Epithelial cell of esophagus (primary cell): ENCODE results near the gene KIF6.

Experiments used
- DNase-seq: peaks from one replicate; pipeline ENCODE4 v3.0.0; 2010; ENCODE audit warnings: low read depth
- H3K4me3 ChIP-seq: 2 replicates; pipeline ENCODE4 v1.5.1; 2011; ENCODE audit warnings: mild to moderate bottlenecking, low read length, control low read depth
- CTCF ChIP-seq: IDR thresholded peaks from 2 replicates; pipeline ENCODE4 v1.5.1; 2011; ENCODE audit warnings: low read depth, mild to moderate bottlenecking, low read length, control low read depth, inconsistent platforms; ENCODE audit not compliant: insufficient read depth; ENCODE audit errors: missing control alignments

Gene KIF6

DNA sequence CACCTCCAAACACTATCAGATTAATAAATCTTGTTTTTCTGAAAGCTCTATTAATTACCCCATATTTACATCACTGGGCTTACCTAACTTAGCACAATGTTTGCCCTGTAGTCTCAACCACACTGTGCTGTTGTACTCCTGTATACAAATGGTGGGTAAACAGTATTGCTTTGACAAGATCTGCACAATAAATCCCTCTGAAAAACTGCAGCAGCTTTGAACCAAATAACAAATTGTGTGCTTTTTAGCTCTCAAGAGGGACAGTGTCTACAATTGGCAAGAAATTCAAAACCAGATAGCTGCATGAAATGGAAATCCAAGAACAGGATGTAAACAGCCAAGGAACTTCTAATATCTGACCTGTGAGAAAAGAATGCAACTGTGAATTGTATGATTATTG lies 10.4 kb downstream of the KIF6 start:
- no peak overlapping the region for H3K4me3 ChIP-seq
- no peak for DNase-seq
- TF ChIP-seq CTCF: no peak

GRCh38 chr6:39707962-39708683 lies 17.1 kb downstream of the KIF6 start:
- no peak for TF ChIP-seq CTCF
- no peak overlapping the region for H3K4me3 ChIP-seq
- DNase-seq: peak; percentile 2

DNA sequence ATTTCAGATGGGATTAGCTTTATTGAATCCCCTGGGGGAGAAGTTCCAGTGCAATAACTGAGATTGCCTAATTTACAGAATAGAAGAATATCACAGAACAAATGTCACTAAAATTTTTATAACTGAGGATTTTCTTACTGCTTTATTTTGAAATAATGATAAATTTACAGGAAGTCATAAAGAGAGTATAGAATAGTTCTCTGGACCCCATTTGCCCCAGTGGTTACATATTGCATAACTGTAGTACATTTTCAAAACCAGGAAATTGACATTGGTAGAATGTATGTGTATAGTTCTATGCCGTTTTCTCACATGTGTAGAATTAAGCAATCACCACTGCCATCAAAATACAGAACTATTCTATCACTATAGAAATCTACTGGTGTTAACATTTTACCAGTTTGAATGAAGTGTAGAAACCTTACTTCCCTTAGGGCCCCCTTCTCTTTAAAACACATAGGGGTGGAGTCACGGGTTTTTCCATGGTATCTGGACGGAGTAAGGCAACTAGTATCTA lies 18.3 kb downstream of the KIF6 start:
- no peak overlapping the region for H3K4me3 ChIP-seq
- DNase-seq: no peak
- TF ChIP-seq CTCF: no peak

DNA sequence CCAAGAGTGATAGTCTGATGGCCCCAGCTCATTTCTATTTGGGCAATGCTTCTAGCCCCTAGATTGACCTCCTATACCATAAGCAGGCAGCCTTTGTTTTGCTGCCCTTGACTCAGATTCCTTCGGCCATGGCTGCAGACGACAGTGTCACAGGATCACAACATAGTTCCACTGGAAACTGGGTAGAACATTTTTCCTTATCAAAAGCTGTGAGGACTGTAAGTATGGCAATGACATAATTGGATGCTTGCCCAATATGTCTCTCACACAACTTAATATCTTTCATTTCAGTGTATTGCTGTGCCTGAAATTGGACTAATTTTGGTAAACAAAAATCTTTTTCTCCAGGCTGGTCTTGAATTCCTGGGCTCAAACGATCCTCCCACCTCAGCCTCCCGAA lies 22.9 kb downstream of the KIF6 start:
- H3K4me3 ChIP-seq: no peak overlapping the region
- no peak for TF ChIP-seq CTCF
- no peak for DNase-seq

GRCh38 chr6:39700362-39700761 lies 24.8 kb downstream of the KIF6 start:
- TF ChIP-seq CTCF: no peak
- no peak for DNase-seq
- H3K4me3 ChIP-seq: no peak overlapping the region

DNA sequence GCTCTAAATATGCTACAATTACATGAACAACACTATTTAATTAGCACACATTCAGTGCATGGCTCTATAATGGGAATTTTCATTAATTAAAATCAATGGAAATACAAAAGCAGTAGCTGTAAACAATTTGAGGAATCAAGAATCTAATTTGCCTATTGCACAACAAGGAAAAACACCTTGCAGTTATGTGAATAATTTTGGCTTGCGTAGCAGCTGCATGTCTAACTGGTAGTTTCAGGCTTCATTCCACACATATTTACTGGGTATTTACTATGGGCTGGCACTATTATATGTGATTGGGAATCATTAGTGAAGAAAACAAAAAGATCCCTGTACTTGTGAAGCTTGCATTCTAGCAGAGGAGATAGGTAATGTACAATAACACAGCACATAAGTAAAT lies 26.4 kb downstream of the KIF6 start:
- DNase-seq: peak; percentile 24
- no peak overlapping the region for H3K4me3 ChIP-seq
- no peak for TF ChIP-seq CTCF
